Bronchial epithelial cell (primary cell): ENCODE measurements around the gene CHID1. TPM values are rescaled to one million over a fixed set of nuclear protein-coding genes. Genes with fewer than 3 reads are reported as not detected.
A peak's percentile ranks its signal among the peaks of the same experiment; 100 is the strongest.

Source experiments
- DNase-seq: peaks from one replicate; pipeline ENCODE4 v3.0.0-alpha.2; 2010; ENCODE audit warnings: low read depth
- FAIRE-seq: peaks from 2 replicates; lab custom pipeline; 2011; peaks lifted over from hg19 to GRCh38; lab: Jason Lieb, UNC
- H3K27me3 ChIP-seq: 2 replicates; pipeline ENCODE4 v1.5.1; 2011; ENCODE audit warnings: low read length; ENCODE audit not compliant: control insufficient read depth, insufficient read depth
- H3K36me3 ChIP-seq: 2 replicates; pipeline ENCODE4 v1.5.1; 2011; ENCODE audit warnings: low read length; ENCODE audit not compliant: control insufficient read depth, insufficient read depth
- H3K4me3 ChIP-seq: 2 replicates; pipeline ENCODE4 v1.5.1; 2011; ENCODE audit warnings: mild to moderate bottlenecking, low read depth, low read length, control low read depth
- CTCF ChIP-seq: IDR thresholded peaks from 2 replicates; pipeline ENCODE4 v1.5.1; 2011; ENCODE audit warnings: mild to moderate bottlenecking, moderate library complexity, low read length, control low read depth, inconsistent platforms; ENCODE audit not compliant: insufficient read depth, severe bottlenecking
- total RNA-seq: library from RNA; depleted of rRNA; stranded (reverse); fragments of >200 nt; gene quantifications from 2 replicates; pipeline ENCODE4 v1.2.1, GENCODE V29; 2014

The CHID1 gene
- total RNA-seq, 1 donor from 2014 or later = 42.6 TPM

- DNase-seq (no peak), FAIRE-seq (no peak)
- Histone ChIP-seq H3K27me3 (no peaks in the 10 kb centered on the region), H3K36me3 (peaks cover 30% of the 10 kb centered on the region), H3K4me3 (peak overlapping the region; percentile 52)
- no peak for TF ChIP-seq CTCF
Measured at GRCh38 chr11:841981-842369, 68.6 kb downstream of the CHID1 start.

DNA sequence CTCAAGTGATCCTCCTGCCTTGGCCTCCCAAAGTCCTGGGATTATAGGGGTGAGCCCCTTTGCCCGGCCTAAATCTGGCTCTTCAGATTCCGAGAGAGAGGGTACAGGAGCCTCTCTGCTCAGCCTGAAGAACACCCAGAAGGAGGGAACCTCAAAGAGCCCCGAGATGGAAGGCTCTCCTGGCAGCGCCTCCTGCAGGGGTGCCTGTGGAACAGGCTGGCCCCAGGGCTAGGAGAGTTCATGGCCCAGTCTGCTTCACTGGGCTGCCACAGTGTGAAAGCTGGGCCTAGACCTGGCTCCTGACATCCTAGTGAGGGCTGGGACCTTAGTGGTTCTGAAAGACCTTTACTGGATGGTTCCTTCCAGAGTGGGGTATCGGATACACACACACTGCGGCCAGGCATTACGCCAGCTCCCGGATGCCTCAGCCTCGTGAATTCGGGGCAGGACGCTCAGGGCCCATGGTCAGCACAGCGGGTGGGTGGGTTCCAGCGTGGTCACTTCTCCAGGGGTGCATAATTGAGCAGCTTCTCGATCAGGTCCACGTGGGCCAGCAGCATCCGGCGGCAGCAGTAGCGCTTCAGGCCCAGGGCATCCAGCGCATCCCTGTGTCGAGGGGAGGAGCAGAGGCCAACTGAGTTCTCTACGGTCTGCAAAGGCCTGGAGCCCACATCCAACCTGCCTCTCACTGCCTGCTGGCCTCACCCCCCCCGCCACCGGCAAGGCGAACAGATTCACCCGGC lies 70.6 kb downstream of the CHID1 start:
- Histone ChIP-seq H3K27me3 (no peaks in the 10 kb centered on the region), H3K36me3 (peaks cover 40% of the 10 kb centered on the region), H3K4me3 (no peak overlapping the region)
- TF ChIP-seq CTCF = peak; percentile 58
- no peak for DNase-seq
- no peak for FAIRE-seq

- Histone ChIP-seq H3K36me3 (peaks cover 42% of the 10 kb centered on the region), H3K27me3 (no peaks in the 10 kb centered on the region), H3K4me3 (no peak overlapping the region)
- FAIRE-seq = no peak
- no peak for DNase-seq
- TF ChIP-seq CTCF = no peak
Measured at GRCh38 chr11:839280-839623, 71.4 kb downstream of the CHID1 start.

DNA sequence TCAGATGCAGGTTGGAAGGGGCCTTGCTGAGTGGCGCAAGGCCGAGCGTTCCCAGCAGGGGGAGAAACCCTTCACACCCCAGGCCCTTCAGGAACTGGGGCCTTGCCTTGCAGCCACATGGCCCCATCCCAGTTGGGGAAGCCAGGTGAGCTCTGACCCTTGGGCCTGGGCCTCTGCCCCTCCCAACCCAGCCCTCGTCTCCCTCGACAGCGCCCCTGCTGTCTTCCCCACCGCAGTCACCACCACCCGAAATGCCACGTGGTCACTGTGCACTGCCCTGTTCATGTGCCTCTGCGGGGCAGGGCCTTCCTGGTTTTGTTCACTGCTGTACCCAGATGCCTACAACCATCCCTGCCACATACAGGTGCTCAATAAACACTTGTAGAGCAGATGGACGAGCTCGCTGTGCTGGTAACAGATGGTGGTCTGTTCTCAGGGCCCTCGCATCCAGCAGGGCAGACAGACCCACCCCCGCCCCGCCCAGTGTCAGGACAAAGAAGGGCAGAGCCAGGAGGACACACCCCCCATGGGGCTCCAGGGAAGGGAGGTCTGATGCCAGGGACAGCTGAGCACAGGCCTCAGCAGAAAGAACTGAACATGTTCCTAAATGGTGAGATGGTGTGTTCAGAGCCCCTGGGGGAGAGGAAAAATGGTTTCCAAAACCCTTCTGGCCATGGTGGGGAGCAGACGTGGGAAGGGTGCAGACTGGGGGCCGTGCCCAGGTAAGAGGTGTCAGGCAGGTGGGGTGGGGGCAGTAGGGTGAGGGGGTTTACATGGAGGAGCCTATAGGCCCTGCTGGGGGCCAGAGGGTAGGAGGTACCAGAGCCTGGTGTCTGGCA lies 72.0 kb downstream of the CHID1 start:
- FAIRE-seq (no peak), DNase-seq (no peak)
- H3K36me3 ChIP-seq = peaks cover 42% of the 10 kb centered on the region

GRCh38 chr11:837990-838307 lies 72.7 kb downstream of the CHID1 start:
- Histone ChIP-seq H3K27me3 (no peaks in the 10 kb centered on the region), H3K36me3 (peaks cover 42% of the 10 kb centered on the region), H3K4me3 (no peak overlapping the region)
- no peak for DNase-seq
- no peak for FAIRE-seq
- no peak for TF ChIP-seq CTCF

More for the DNA sequence above, 72.0 kb downstream of the CHID1 start:
- Histone ChIP-seq H3K4me3 (no peak overlapping the region), H3K27me3 (no peaks in the 10 kb centered on the region)
- TF ChIP-seq CTCF = peak; percentile 49
